HG02870 (cell line): ENCODE measurements around the gene PRADC1.

Experiments
- ATAC-seq: cut with Tn5 transposase; IDR thresholded peaks from one replicate; pipeline ENCODE4 v1.9.1; 2021; ENCODE audit warnings: mild to moderate bottlenecking, moderate library complexity; ENCODE audit not compliant: unreplicated experiment

PRADC1 gene

DNA sequence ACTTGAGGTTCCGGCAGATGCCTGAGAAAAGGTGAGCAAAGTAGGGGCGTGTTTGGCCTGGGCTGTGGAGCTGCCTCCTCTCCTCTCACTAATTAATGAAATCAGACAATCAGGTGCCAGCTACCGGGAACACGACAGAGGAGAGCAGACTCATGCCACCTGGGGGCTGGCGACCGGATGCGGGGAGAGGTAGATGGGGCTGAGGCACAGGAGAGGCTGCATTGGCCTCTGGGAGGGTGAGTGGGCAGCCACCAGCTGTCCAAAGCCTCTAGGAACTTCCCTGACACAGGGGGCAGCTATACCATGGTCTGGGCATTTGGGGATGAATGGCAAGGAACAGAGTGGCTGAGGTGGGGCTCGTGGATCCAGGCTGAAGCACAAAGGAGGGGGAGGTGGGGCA is 26.2 kb upstream of the PRADC1 start:
- no peak for ATAC-seq

DNA sequence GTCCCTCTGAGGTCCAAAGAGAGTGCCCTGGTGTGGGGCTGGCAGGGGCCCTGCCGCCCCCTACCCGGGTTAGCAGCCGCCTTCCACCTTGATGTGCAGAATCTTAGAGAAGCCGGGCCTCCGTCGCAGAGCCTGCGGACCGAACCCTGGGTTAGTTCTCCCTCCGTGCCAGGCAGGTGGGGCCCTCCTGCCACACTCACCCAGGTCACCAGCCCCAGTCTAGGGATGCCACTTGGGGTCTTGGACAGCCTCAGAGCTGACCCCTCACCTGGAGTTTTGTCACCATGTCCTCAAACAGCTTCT is 25.8 kb upstream of the PRADC1 start:
- ATAC-seq, result no peak

DNA sequence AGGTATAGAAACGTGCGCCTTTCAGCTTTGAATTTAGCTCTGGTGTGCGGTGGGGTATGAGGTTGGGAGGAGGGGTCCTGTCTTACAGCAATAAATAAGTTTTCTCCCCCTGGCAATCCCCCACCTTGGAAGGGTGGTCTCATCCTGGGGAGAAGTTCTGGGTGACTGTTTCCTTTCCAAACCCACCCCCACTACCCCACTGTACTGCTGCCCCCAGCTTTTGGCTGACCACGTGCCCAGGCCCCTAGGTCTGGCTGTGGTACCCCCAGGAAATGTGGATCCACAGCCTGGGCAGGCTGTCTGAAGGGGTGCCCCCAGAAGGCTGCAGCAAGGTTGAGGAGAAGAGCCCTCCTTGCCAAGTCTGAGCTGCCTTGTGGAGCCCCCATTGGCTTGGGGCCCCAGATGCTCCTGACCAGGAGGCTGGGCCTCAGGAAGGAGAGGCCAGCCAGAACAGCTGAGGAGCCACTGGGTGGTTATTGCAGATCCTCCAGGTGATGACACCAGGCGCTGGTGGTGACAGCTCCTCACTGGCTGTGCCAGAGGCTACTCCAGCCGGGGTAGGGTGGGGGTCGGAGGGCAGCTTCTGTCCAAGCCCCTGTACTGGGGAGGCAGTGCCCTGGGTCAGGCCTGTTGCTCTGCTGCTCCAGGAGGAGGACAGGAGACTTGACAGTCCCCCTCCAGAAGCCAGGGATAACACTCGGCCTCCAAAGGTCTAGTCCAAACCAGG is 25.3 kb upstream of the PRADC1 start:
- no peak for ATAC-seq

DNA sequence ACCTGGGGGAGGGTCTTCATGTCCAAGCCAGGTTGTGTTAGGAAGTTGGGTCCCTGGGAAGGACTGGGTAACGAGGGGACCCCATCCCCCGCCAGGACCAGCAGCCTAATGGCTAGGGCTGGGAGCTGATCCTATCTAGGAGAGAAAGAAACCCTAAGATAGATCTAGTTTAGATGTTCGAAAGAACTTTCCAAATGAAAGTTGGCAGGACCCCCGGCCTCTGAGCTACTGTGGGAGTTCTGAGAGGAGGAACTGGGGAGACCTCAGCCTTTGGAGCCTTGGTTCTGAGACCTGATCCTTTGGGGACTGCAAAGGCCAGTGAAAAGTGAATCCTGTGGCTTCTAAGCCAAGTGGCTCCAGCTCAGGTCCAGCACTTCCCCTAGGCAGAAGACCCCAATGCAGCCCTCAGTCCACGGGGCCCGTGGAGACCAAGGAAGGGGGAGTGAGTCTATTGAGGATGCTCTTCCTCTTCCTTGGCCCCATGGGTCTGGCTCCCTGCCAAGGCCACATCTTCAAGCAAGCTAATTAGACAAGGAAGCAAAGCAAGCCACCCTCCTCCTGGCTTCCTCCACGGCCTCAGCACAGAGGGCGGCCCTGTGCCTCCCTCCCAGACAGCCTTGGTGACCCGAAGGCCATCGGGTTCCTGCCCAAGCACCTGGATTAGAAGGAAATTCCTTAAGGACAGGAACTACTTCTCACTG is 24.5 kb upstream of the PRADC1 start:
- no peak for ATAC-seq

DNA sequence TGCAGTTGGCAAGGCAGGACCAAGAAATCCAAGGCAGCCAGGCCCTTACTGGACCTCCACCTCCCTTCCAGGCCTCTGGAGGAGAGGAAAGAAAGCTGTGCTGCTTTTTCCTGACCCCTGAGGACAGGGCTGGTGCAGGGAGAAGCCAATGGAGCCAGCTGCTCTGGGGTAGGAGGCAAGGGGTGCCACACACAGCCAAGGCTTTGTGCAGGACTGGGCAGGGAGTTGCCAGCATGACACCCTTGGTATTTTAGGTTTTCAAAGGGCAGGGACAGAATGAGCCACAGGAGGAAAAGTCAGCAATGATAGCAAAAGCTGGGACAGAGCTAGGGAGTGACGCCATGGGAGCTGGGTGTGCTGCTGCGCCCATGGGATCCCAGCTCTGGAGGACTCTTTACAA is 24.0 kb upstream of the PRADC1 start:
- ATAC-seq, result no peak

DNA sequence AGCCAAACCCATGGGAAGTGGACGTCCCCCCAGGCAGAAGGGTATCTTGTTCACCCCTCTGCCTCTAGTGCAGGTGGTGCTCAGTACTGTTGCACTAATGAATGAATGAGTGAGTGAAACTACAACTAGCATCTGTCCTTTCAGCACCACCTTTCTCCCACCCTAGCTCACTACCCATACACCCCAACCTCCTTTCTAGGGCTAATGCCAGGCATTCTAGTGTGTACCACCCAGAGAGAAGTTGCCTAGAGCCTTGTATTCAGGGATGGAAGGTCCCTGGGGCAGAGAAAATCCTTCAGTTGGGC is 23.5 kb upstream of the PRADC1 start:
- ATAC-seq, result no peak

DNA sequence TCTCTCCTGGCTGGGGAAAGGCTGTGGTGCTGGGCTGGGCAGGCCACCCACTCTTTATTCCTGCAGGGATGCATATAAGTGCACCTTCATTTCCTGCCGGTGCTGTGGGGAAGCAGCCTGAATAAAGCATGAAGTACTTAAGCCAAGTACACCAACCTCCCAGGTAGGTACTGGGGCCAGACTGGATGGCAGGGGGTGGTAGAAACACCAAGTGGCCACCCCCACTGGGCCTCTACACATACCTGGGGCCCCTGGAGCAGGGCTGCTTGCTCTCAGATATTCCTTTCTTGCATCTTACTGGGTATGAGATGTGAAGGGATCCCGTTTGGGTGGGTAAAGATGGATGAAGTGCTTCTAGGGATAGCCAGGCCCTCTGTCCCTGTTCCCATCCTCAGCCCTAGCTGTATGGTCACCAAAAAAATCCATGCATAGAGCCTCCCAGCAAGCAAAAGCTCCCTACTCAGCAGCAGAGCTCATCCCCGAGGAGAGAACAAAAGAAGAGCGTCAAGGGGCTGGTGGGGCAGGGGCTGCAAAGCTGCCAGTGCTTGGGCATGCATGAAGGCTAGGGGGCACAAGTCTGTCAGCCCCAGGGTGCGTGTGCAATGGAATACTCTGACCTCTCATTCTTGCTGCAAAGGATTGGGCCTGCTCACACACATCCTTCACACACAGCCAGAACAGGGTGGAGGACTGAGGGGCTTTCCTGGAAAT is 23.0 kb upstream of the PRADC1 start:
- ATAC-seq, result no peak

DNA sequence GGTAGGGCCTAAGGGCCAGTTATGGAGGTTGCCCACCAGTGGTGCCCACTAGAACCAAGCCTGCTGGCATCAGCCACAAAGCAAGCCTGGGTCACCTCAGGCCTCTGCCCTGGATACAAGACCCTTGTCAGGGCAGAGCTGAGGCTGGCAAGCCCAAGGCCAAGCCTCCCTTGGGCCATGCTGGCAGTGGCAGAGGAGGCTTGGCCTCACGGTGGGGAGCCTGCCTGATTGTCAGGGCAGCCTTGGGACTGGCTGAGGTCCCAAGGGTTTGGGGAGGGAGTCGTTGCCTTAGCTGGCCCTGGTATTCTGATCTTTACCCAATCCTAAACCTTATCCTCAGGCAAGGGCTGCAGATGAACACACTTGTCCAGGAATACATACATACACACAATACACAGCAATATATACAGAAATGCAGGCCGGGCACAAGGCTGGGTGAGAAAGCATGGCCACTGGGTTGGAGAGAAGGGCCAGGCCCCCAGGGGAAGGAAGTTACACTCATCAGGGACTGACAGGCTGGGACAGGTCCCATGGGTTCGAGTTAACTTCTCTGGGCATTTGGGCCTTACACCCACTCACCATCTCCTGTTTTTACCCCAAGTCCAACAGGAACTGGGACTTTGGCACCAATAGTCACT is 22.1 kb upstream of the PRADC1 start:
- no peak for ATAC-seq

DNA sequence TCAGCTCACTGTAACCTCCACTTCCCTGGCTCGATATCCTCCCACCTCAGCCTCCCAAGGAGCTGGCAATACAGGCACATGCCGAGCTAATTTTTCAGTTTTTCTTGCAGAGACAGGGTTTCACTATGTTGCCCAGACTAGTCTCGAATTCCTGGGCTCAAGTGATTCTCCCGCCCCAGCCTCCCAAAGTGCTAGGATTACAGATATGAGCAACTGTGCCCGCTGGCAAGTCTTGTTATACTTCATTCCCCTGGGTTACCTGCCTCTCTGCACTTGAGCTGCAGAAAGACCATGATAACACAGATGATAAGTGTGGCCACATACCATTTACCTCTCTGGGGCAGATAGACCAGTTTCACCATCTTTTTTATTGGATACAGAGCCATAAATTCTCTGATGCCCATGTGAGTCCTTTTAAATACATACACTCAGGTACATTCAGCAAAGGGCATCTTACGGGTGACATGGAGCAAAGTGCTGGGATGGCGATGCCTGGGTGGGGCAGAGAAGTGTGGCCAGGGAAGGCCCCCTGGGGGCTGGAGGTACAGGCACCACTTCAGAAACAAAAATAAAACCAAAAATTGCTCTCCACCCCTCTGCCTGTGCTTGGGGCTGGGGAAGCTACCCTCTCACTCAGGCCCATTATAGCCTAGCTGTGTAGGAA is 21.4 kb upstream of the PRADC1 start:
- no peak for ATAC-seq

DNA sequence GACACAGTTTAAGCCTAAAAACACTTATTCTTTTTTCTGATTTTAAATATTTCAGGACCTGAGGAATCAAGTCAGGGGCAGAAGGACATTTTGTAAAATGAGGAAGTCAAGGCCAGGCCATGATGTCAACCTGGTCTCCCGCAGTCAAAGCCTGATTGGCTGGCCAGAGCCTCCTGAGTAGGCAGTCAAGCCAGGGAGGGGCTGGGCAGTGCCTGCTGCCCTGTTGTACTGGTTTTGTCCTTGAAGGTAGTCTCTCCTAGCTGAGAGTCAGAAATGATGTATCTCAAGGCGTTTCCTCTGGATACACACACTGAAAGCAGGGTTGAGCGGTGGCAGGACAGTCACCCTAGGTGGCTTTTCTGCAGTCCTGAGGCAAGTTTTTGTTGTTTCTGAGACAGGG is 20.9 kb upstream of the PRADC1 start:
- no peak for ATAC-seq

DNA sequence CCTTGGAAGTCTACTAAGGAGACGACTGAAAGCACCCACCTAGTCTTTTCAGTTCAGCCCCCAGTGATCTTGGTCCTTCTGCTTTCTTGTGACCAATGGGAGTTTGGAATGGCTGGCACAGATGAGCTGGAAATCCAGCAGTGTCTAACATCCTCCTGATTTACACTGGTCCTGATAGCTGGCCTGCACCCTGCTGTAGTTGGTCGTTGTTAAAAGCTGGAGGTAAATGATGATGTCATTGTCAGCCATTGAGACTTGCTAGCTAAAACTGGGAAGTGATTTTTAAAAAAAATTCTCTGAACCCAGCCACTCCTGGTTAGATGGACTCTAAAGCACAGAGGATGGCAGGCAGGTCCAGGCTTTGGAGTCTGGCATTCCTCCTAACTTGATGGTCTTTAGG is 20.4 kb upstream of the PRADC1 start:
- ATAC-seq, result no peak

DNA sequence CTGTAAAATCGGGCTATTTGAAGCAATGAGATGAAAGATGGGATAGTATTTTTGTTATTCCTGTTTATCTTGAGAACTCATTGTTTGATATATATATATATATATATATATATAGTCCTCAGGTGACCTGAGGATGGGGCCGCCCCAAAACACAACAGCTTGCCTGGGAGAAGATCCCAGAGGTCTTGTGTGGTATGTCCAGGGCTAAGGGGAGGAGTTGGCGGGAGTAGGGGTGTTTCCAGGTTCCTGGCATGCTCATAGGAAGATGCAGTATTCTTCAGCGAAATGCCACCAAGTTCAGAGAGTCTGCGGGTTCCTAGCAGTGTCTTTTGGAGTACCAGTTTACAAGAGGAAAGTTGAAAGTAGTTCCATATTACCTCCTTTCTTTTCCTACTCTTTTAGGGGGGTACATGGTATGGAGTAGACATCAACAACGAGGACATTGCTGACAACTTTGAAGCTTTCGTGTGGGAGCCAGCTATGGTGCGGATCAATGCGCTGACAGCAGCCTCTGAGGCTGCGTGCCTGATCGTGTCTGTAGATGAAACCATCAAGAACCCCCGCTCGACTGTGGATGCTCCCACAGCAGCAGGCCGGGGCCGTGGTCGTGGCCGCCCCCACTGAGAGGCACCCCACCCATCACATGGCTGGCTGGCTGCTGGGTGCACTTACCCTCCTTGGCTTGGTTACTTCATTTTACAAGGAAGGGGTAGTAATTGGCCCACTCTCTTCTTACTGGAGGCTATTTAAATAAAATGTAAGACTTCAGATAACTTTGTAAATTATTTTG is 19.4 kb upstream of the PRADC1 start:
- no peak for ATAC-seq

DNA sequence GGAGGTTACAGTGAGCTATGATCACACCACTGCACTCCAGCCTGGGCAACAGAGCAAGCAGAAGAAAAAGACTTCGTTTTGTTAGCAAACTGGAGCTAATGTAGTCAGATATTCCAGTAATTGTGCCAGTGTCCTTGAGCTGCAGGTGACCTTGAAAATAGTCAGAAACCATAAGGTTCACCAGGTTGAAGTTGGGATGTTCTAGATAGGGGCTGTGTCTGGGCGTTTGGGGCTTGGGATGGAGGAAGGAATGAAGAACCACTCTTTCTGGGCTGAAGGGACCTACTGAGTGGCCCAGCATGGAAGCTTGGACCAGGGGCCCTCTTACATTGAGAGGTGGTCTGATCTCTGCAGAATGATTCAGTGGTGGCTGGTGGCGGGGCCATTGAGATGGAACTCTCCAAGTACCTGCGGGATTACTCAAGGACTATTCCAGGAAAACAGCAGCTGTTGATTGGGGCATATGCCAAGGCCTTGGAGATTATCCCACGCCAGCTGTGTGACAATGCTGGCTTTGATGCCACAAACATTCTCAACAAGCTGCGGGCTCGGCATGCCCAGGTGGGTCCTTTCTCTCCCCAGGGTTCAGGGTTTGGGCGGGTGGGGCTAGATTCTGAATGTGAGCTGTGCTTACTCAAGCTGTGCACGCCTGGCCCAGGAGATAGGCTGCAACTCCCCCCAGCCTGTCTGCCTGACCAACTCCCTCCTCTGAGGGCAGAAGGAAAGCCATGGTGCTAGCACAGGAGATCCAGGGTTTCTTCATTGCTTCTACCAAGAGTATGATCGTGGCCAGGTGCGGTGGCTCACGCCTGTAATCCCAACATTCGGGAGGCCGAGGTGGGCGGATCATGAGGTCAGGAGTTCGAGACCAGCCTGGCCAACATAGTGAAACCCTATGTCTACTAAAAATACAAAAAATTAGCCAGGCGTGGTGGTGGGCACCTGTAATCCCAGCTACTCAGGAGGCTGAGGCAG is 18.1 kb upstream of the PRADC1 start:
- ATAC-seq, result no peak

DNA sequence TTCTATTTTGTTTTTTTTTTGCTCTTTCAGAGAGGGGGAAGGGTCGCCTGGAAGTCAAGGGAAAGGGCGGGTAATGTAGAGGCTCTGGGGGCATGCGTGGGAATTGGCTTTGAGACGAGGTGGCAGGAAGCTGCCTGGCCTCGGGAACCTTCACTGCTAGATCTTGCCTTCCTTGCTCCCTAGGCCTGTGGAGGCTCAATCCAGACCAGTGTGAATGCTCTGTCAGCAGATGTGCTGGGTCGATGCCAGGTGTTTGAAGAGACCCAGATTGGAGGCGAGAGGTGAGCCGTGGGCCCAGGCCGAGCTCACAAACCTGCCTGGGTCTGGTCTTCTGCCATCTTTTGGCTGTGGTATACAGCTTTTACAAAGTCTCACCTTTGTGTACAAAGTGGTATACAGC is 16.6 kb upstream of the PRADC1 start:
- ATAC-seq, result no peak

DNA sequence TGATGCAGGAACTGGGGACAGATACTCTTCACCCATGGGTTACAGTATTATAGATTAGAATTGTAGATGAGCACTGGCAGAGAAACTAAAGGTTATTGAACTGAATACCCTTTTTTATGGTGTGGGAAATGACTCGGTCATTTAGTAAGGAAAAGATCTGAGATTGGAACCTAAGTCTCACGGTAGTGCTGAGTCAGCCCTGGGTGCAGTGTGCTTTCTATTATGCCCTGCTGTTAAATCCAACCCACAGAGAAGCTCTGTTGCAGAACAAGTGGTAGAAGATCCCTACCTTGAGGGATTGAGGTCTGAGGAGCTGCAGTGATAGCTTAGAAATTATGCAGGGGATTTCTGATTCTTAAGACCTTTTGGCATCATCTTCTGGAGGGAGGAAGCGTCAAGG is 13.8 kb upstream of the PRADC1 start:
- ATAC-seq, result no peak

DNA sequence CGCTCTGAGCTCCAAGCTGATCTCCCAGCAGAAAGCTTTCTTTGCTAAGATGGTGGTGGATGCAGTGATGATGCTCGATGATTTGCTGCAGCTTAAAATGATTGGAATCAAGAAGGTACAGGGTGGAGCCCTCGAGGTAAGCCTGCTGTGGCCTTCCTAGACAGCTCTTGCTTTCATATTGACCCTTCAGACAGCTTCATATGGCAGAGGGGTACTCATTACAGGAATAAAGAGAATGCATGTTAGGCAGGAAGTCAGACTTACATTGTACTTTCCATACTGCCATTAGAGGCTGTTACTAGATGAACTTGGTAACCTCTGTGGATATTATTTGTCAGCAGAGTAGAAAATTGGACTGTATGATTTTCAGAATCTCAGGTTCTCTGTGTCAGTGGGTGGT is 11.5 kb upstream of the PRADC1 start:
- ATAC-seq, result no peak

DNA sequence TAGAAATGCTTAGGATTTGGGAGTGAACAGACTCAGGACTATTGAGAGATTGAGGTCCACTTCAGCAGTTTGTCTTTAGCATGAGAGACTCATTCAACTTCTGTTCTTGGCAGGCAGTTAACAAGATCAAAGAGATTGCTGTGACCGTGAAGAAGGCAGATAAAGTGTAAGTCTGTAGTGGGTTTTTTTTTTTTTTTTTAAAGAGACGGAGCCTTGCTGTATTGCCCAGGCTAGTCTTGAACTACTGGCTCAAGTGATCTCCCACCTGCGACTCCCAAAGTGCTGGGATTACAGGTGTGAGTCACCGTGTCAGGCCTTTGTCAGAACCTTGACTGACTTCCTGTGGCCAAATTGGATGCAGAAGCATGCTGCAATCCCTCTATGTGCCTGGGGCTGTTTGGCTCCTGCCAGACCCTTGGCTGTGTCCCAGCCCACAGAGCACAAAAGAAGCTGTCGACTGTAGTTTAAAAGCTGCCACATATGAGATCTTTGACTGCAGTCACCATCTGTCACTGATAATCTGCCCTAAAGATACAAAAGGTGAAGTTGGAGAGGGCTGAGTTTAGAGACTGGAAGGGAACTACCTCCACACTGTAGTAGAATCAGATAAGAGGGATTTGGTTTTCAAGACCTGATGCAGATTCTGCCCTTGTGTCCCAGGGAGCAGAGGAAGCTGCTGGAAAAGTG is 11.0 kb upstream of the PRADC1 start:
- no peak for ATAC-seq

DNA sequence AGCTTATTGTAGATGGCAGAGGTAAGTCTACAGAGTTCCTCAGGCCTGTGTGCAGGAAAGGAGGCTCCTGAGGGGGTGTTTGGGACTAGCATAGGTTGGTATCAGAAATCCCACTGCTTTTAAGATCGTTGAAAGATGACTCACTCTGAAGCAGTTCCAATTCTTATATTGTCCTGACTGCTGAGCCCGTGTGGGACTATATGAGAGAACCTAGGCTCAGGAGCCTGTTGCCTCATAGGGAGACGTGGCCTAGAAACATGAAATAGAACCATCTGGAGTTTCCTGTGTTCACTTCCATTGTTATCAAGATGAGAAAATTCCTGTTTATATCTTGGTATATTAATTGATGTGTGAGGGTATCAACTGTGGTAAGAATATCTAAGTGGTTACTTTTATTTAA is 6.7 kb upstream of the PRADC1 start:
- ATAC-seq, result no peak

DNA sequence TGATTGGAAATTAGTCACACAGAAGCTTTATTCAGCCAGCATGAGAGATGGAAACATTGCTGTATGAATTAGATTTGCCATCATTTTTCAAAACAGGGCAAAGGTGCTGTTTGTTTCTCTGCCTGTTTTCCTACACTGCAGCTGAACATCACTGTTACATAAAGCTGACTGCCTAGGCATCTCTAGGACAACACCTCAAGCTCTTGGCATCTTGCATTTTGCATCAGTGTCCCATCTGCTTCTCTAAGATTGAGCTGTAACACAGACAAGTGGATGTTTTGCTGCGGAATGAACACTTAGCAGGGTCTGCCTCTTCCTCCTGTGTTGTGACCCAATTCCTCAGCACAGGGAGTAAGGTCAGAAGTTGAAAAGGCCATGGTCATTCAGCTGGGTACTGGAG is 5.9 kb upstream of the PRADC1 start:
- ATAC-seq, result no peak
